Coronary artery (tissue), 2 donors: Measurements from ENCODE around the gene ACAP3.
"Not testable (repeated sequence)": the region's sequence is repeated elsewhere in the genome, so short reads cannot be mapped to it uniquely, and the experiment has no call there.

ENCODE experiments used
- DNase-seq: peaks from one replicate; pipeline ENCODE4 v3.0.0-alpha.2; 2017; ENCODE audit warnings: low spot score
- H3K27ac ChIP-seq, 2 donors: fragments of 200-600 bp; sonication (generic); one replicate each; pipeline ENCODE4 v1.5.1; 2016 to 2019
- H3K4me3 ChIP-seq: fragments of 200-600 bp; sonication (generic); 2 replicates; pipeline ENCODE4 v1.5.1; 2016; ENCODE audit warnings: mild to moderate bottlenecking, moderate library complexity
- CTCF ChIP-seq: fragments of 200-600 bp; sonication (generic); IDR thresholded peaks from one replicate; pipeline ENCODE4 v1.5.1; 2019; ENCODE audit warnings: antibody characterized with exemption

ACAP3 gene

DNA sequence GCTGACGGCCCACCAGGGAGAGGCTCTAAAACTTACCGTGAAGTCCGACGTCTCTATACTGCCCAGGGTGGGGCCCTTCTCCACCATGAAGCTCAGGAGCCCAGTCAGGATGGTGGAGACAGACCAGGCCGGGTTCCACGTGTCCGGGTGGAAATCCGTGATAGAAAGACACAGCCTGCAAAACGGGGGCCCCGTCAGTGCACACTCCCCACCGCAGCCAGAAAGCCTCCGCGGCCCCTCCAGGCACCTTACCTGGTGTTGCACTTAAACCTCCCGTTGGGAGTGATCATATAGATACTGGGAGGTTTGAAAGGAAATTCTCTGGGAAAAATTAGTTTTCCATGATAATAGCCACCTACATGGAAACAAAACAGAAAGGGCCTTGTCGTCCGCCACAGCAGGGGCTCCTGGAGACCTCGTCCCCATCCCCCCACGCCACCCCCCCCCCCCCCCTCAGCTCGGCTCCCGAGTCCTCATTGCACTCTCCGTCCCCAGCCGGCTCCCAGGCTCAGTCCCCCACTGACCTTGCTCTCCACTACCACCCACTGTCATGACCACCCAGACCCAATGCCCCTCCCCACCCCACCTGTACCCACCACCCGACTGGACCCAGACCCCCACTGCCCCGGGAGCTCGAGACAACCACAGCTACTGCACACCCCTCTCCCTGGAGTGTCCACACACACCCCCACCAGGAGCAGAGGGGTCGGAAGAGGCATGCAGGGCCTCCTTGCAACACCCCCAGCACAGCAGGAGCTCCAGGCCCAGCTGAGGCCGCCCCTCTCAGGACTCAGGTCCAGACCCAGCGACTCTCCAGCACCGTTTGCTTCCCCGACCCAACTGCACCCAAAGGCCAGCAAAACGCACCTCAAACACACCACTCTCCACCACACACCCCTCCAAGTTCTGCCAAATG lies 50.5 kb downstream of the ACAP3 start:
- DNase-seq: no peak
- Histone ChIP-seq H3K27ac (no peak overlapping the region), H3K4me3 (no peak overlapping the region)
- TF ChIP-seq CTCF: no peak

DNA sequence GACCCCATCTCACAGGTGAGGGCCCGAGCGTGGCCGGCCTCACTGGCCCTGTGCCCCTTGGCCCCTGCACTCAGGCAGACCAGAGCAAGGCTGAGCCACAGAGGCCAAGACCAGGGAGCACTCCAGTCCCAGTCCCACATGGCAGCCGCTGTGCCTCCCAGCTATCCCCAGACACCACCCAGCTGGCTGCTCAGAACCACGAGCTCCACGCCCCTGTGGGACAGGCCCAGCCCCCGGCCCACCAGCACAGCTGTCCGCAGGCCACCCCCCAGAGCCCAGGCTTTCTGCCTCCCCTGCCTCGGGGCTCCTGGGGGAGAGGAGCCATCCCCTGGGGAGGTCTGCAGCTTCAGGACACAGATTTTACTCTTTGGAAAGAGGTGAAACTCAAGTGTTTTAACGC lies 52.1 kb downstream of the ACAP3 start:
- no peak for TF ChIP-seq CTCF
- H3K4me3 ChIP-seq: no peak overlapping the region
- DNase-seq: no peak
- no peak overlapping the region for H3K27ac ChIP-seq

GRCh38 chr1:1255078-1255477 lies 52.7 kb downstream of the ACAP3 start:
- TF ChIP-seq CTCF: no peak
- H3K27ac ChIP-seq: no peak overlapping the region
- DNase-seq: no peak
- no peak overlapping the region for H3K4me3 ChIP-seq

DNA sequence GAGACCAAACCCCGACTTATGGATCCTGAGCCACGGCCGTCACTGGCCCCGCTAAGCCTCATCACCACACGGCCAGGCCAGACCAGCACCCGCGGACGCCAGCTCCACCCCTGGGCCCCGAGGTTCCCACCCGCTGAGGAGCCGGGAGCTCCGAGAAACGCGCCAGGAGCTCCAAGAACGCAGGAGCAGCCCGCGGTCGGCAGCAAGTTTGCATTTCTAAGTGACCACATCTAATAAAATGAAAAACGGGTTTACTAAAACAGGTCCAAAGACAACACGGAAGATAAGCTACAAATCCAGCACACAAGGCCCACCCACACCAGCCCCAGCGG lies 53.1 kb downstream of the ACAP3 start:
- no peak for DNase-seq
- Histone ChIP-seq H3K4me3 (no peak overlapping the region), H3K27ac (no peak overlapping the region)
- no peak for TF ChIP-seq CTCF

- no peak for TF ChIP-seq CTCF
- H3K27ac ChIP-seq: no peak overlapping the region
- H3K4me3 ChIP-seq: no peak overlapping the region
- DNase-seq: no peak
Observed at GRCh38 chr1:1253972-1254666, 53.6 kb downstream of the ACAP3 start.

DNA sequence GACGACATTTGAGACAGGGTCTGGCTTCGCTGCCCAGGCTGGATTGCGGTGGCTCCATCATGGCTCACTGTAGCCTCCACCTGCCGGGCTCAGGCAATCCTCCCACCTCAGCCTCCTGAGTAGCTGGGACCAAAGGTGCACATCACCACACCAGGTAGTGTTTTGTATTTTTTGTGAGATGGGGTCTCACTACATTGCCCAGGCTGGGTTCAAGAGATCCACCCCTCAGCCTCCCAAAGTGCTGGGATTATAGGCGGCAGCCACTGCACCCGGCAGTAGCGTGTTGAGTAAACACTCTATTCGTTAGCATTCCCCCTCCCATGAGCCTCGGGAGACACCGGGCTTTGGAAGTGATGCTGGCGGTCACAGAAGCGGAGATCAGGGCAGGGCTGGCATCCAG lies 54.4 kb downstream of the ACAP3 start:
- TF ChIP-seq CTCF: no peak
- no peak overlapping the region for H3K4me3 ChIP-seq
- DNase-seq: no peak
- H3K27ac ChIP-seq: no peak overlapping the region

DNA sequence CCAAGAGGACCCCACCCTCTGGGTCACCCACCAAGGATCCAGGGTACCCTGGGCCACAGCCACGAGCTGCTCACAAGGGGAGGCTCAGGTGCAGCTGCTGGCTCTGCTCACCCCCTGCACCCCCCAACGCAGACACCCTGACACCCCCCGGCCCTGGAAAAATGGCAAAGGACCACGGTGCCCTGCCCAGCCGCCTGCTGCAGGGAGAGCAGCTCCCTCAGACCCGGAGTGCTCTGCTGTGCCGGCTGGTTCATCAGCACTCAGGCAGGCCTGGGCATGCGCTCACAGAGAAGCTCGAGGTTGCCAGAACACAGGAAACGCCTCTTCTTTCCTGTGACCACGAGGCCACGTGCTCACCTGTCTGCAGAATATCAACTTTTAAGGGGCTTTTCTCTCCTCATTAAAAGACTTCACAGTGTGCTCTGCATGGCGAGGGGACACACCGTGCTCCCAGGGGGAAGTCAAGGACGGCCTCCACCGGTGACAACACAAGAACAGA lies 56.9 kb downstream of the ACAP3 start:
- no peak overlapping the region for H3K4me3 ChIP-seq
- DNase-seq: no peak
- H3K27ac ChIP-seq: no peak overlapping the region
- TF ChIP-seq CTCF: no peak

DNA sequence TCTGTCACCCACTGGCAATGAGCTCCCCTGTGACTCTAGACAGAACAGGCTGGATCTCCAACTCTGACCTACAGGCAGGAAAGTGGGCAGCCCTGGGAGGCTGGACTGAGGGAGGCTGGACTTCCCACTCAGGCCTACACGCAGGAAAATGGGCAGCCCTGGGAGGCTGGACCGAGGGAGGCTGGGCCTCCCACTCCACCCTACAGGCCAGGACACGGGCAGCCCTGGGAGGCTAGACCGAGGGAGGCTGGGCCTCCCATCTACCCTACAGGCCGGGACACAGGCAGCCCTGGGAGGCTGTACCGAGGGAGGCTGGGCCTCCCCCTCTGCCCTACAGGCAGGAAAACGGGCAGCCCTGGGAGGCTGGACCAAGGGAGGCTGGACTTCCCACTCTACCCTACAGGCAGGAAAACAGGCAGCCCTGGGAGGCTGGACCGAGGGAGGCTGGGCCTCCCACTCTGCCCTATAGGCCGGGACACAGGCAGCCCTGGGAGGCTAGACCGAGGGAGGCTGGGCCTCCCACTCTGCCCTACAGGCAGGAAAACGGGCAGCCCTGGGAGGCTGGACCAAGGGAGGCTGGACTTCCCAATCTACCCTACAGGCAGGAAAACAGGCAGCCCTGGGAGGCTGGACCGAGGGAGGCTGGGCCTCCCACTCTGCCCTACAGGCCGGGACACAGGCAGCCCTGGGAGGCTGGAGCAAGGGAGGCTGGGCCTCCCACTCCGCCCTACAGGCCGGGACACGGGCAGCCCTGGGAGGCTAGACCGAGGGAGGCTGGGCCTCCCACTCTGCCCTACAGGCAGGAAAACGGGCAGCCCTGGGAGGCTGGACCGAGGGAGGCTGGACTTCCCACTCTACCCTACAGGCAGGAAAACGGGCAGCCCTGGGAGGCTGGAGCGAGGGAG lies 59.5 kb downstream of the ACAP3 start:
- H3K4me3 ChIP-seq, H3K27ac ChIP-seq, DNase-seq: not testable (repeated sequence)
